PC-3 (cell line): ENCODE data around the gene KRT17. TPM values are rescaled to one million over a fixed set of nuclear protein-coding genes. Genes with fewer than 3 reads are reported as not detected.

Experiments
- ATAC-seq: fragments of 200-7000 bp; cut with Tn5 transposase; 2 replicates; pipeline ENCODE4 v1.9.1; 2020; ENCODE audit warnings: mild to moderate bottlenecking, moderate library complexity
- Bru-seq: library from RNA; stranded (reverse); fragments of 400-500 nt; gene quantifications from one replicate; lab custom pipeline; 2021; lab: Mats Ljungman, UMichigan
- BruChase-seq, 2 experiments: library from RNA; stranded (reverse); fragments of 400-500 nt; gene quantifications; one replicate each; lab custom pipeline; 2021; lab: Mats Ljungman, UMichigan
- BruUV-seq: library from RNA; stranded (reverse); fragments of 400-500 nt; replicated peaks from 2 replicates; lab custom pipeline; 2021; lab: Mats Ljungman, UMichigan
- CTCF ChIA-PET: fragments of 300-600 bp; sonication (Branson Sonifier 250); formaldehyde crosslinking; loops from one replicate; lab custom pipeline; 2022; ENCODE audit warnings: antibody characterized with exemption; lab: Charles Lee
- POLR2A ChIA-PET: fragments of 300-600 bp; sonication (Branson Sonifier 250); formaldehyde crosslinking; loops from one replicate; lab custom pipeline; 2022; ENCODE audit warnings: antibody characterized with exemption; ENCODE audit not compliant: unreplicated experiment; lab: Charles Lee
- DNase-seq: peaks from one replicate; pipeline ENCODE4 v3.0.0-alpha.2; 2015
- H2AFZ ChIP-seq: fragments of 300-600 bp; sonication (generic); 2 replicates; pipeline ENCODE4 v1.6.0; 2016; ENCODE audit warnings: antibody characterized with exemption, low read length
- H3F3A ChIP-seq: fragments of 300-600 bp; sonication (generic); one replicate; pipeline ENCODE4 v1.6.0; 2017; ENCODE audit warnings: antibody characterized with exemption, low read length, control low read depth, mild to moderate bottlenecking; ENCODE audit not compliant: unreplicated experiment
- H3K27ac ChIP-seq: fragments of 300-600 bp; sonication (generic); 2 replicates; pipeline ENCODE4 v1.5.1; 2016; ENCODE audit warnings: mild to moderate bottlenecking, low read length
- H3K27me3 ChIP-seq: fragments of 300-600 bp; sonication (generic); 2 replicates; pipeline ENCODE4 v1.6.1; 2016; ENCODE audit warnings: low read length, mixed read lengths
- H3K36me3 ChIP-seq: fragments of 300-600 bp; sonication (generic); 2 replicates; pipeline ENCODE4 v1.6.1; 2016; ENCODE audit warnings: low read depth, mixed run types, low read length, mixed read lengths
- H3K4me1 ChIP-seq: fragments of 300-600 bp; sonication (generic); 2 replicates; pipeline ENCODE4 v1.5.1; 2016; ENCODE audit warnings: low read length; ENCODE audit not compliant: insufficient read depth
- H3K4me2 ChIP-seq: fragments of 300-600 bp; sonication (generic); 2 replicates; pipeline ENCODE4 v1.6.0; 2016; ENCODE audit warnings: low read length
- H3K4me3 ChIP-seq: fragments of 300-600 bp; sonication (generic); 2 replicates; pipeline ENCODE4 v1.5.1; 2016; ENCODE audit warnings: mild to moderate bottlenecking, low read length, mixed read lengths
- H3K79me2 ChIP-seq: fragments of 300-600 bp; sonication (generic); 2 replicates; pipeline ENCODE4 v1.6.1; 2017; ENCODE audit warnings: low read length, mixed read lengths
- H3K9ac ChIP-seq: fragments of 300-600 bp; sonication (generic); 2 replicates; pipeline ENCODE4 v1.6.0; 2016; ENCODE audit warnings: mild to moderate bottlenecking, low read length
- H3K9me2 ChIP-seq: fragments of 300-600 bp; sonication (generic); replicated peaks from 2 replicates; pipeline ENCODE4 v1.6.1; 2016; ENCODE audit warnings: mixed run types, low read length, mixed read lengths
- H3K9me3 ChIP-seq: fragments of 300-600 bp; sonication (generic); 2 replicates; pipeline ENCODE4 v1.6.1; 2016; ENCODE audit warnings: low read length, mixed read lengths
- H4K20me1 ChIP-seq: fragments of 300-600 bp; sonication (generic); 2 replicates; pipeline ENCODE4 v1.6.1; 2016; ENCODE audit warnings: low read length, mixed read lengths
- EZH2 ChIP-seq: fragments of 300-600 bp; sonication (generic); IDR thresholded peaks from one replicate; pipeline ENCODE4 v1.6.1; 2017; ENCODE audit warnings: antibody characterized with exemption, mild to moderate bottlenecking, low read length; ENCODE audit not compliant: unreplicated experiment
- EZH2phosphoT487 ChIP-seq: fragments of 300-600 bp; sonication (generic); IDR thresholded peaks from 2 replicates; pipeline ENCODE4 v1.6.1; 2018; ENCODE audit warnings: mild to moderate bottlenecking, antibody characterized with exemption, low read length, borderline replicate concordance
- intact Hi-C: fragments of 100-400 bp; cut with micrococcal nuclease; formaldehyde crosslinking; loops from 2 replicates; pipeline ENCODE4 v1.9.0; 2023
- long read RNA-seq: library from polyadenylated mRNA; unstranded; transcript quantifications from one replicate; pipeline ENCODE4 v2.0.0, GENCODE V29; 2021; ENCODE audit not compliant: unreplicated experiment
- total RNA-seq: library from RNA; depleted of rRNA; stranded (reverse); fragments of >200 nt; gene quantifications from 2 replicates; pipeline ENCODE4 v1.2.3, GENCODE V29; 2014; rRNA removed
- TF ChIP-seq, protein P1 (sequence below): fragments of 300-600 bp; sonication (generic); conservative IDR thresholded peaks from 2 replicates; pipeline ENCODE4 v1.5.1; 2017; ENCODE audit warnings: antibody characterized with exemption, low read depth, mild to moderate bottlenecking, low read length

KRT17 gene
- total RNA-seq, result 92.1 and 115 TPM in 2 replicates
- Bru-seq, nascent RNA, result percentile 29 among the genes with signal in this experiment
- percentile 27 among the genes with signal in this experiment for BruChase-seq, experiment 1, labeled RNA remaining after a 6-hour chase
- percentile 28 among the genes with signal in this experiment for BruChase-seq, experiment 2, labeled RNA remaining after a 2-hour chase
- long read RNA-seq, transcript KRT17-209 (8 exons, 1,651 nt), result major isoform, 9 of 11 reads
- long read RNA-seq, partial matches to known transcripts, result 2 of 11 reads
- long read RNA-seq, other reads (novel, unspliced or antisense), result 0 of 11 reads

- CTCF ChIA-PET, result no interaction called here
- no peak within 1 kb of the TSS for H3K4me3 ChIP-seq
- intact Hi-C loops, result no loop called here
These were observed at the start of gene KRT17 for GRCh38 chr17:41624208-41625101. TSS of gene KRT17 (minus strand) at chr17:41624575. CDS start at chr17:41624509, 66 bp downstream.

GRCh38 chr17:41672153-41672552, 47.8 kb upstream of the KRT17 start:
- ChIA-PET CTCF (no interaction called here), POLR2A (interaction anchor here (0.6 kb wide), 1 partner anchor 20 kb away, joined by 3 read pairs; no protein-coding TSS in a partner anchor)
- intact Hi-C loops, result no loop called here
- Histone ChIP-seq H3K27me3 (no peaks in the 10 kb centered on the region), H3F3A (no peaks in the 10 kb centered on the region), H3K4me1 (peaks cover 9% of the 10 kb centered on the region), H4K20me1 (no peaks in the 10 kb centered on the region), H3K9ac (no peak overlapping the region), H3K9me2 (no peaks in the 10 kb centered on the region), H3K36me3 (no peaks in the 10 kb centered on the region), H3K79me2 (no peaks in the 10 kb centered on the region), H3K4me2 (no peak overlapping the region), H3K9me3 (no peaks in the 10 kb centered on the region), H3K4me3 (no peak overlapping the region), H2AFZ (no peak overlapping the region), H3K27ac (no peak overlapping the region)
- no peak for DNase-seq
- BruUV-seq, result no TSS peak
- ATAC-seq, result no peak
- TF ChIP-seq EZH2 (no peak), EZH2phosphoT487 (no peak)
- TF ChIP-seq, protein P1, sequence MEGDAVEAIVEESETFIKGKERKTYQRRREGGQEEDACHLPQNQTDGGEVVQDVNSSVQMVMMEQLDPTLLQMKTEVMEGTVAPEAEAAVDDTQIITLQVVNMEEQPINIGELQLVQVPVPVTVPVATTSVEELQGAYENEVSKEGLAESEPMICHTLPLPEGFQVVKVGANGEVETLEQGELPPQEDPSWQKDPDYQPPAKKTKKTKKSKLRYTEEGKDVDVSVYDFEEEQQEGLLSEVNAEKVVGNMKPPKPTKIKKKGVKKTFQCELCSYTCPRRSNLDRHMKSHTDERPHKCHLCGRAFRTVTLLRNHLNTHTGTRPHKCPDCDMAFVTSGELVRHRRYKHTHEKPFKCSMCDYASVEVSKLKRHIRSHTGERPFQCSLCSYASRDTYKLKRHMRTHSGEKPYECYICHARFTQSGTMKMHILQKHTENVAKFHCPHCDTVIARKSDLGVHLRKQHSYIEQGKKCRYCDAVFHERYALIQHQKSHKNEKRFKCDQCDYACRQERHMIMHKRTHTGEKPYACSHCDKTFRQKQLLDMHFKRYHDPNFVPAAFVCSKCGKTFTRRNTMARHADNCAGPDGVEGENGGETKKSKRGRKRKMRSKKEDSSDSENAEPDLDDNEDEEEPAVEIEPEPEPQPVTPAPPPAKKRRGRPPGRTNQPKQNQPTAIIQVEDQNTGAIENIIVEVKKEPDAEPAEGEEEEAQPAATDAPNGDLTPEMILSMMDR, result no peak

More at GRCh38 chr17:41624208-41625101, at the start of gene KRT17:
- TF ChIP-seq EZH2 (no peak), EZH2phosphoT487 (no peak)
- TF ChIP-seq, protein P1, result no peak
- no peaks in the 10 kb centered on the region for H4K20me1 ChIP-seq
- no peaks in the 10 kb centered on the region for H3K79me2 ChIP-seq
- peak; percentile 46 for DNase-seq
- POLR2A ChIA-PET, result no interaction called here
- H2AFZ ChIP-seq, result no peak within 1 kb of the TSS
- H3K9me2 ChIP-seq, result no peaks in the 10 kb centered on the region
- ATAC-seq, result no peak
- H3K9ac ChIP-seq, result peak within 1 kb of the TSS; percentile 62
- peak within 1 kb of the TSS; percentile 77 for H3K27ac ChIP-seq
- no peaks in the 10 kb centered on the region for H3F3A ChIP-seq
- H3K4me2 ChIP-seq, result no peak within 1 kb of the TSS
- no peaks in the 10 kb centered on the region for H3K9me3 ChIP-seq
- BruUV-seq, result no TSS peak
- H3K36me3 ChIP-seq, result no peaks in the 10 kb centered on the region
- H3K4me1 ChIP-seq, result peaks cover 14% of the 10 kb centered on the region; the same call in 1 of the 2 replicates
- H3K27me3 ChIP-seq, result no peaks in the 10 kb centered on the region
